Occipital lobe (tissue), 2 donors: ENCODE data around the gene PTPRN2. TPM values are rescaled to one million over a fixed set of nuclear protein-coding genes. Genes with fewer than 3 reads are reported as not detected.
A peak's percentile ranks its signal among the peaks of the same experiment; 100 is the strongest.
"Not testable (repeated sequence)": the region's sequence is repeated elsewhere in the genome, so short reads cannot be mapped to it uniquely, and the experiment has no call there.

Experiments used
- DNase-seq: peaks from one replicate; lab custom pipeline; 2025; lab: John Stamatoyannopoulos, UW
- total RNA-seq: library from RNA; depleted of rRNA; stranded (reverse); fragments of >200 nt; gene quantifications from one replicate; pipeline ENCODE4 v1.2.3, GENCODE V29; 2014

Gene PTPRN2
- 62.2 TPM for total RNA-seq

- DNase-seq: peak; percentile 55
Measured at GRCh38 chr7:158587162-158588084, at the start of gene PTPRN2. Gene PTPRN2, minus strand, starts transcription at chr7:158587823.

- DNase-seq: no peak
Measured at GRCh38 chr7:158633055-158633956, 45.7 kb upstream of the PTPRN2 start.

GRCh38 chr7:158631574-158632195, 44.1 kb upstream of the PTPRN2 start:
- DNase-seq: no peak

GRCh38 chr7:158626289-158626688, 38.7 kb upstream of the PTPRN2 start:
- DNase-seq: not testable (repeated sequence)

- no peak for DNase-seq
Measured at GRCh38 chr7:158623241-158623640, 35.6 kb upstream of the PTPRN2 start.

- DNase-seq: no peak
Measured at GRCh38 chr7:158620839-158621441, 33.3 kb upstream of the PTPRN2 start.

- no peak for DNase-seq
Measured at GRCh38 chr7:158620418-158620817, 32.8 kb upstream of the PTPRN2 start.

- DNase-seq: no peak
Measured at GRCh38 chr7:158618745-158619140, 31.1 kb upstream of the PTPRN2 start.

GRCh38 chr7:158617737-158618128, 30.1 kb upstream of the PTPRN2 start:
- no peak for DNase-seq

GRCh38 chr7:158616050-158616449, 28.4 kb upstream of the PTPRN2 start:
- DNase-seq: no peak

- DNase-seq: no peak
Measured at GRCh38 chr7:158614700-158615099, 27.1 kb upstream of the PTPRN2 start.

GRCh38 chr7:158613481-158613880, 25.9 kb upstream of the PTPRN2 start:
- no peak for DNase-seq

GRCh38 chr7:158612546-158612945, 24.9 kb upstream of the PTPRN2 start:
- DNase-seq: no peak

GRCh38 chr7:158611541-158611940, 23.9 kb upstream of the PTPRN2 start:
- no peak for DNase-seq

- DNase-seq: no peak
Measured at GRCh38 chr7:158609313-158609974, 21.8 kb upstream of the PTPRN2 start.

- DNase-seq: no peak
Measured at GRCh38 chr7:158607563-158607962, 19.9 kb upstream of the PTPRN2 start.

- DNase-seq: no peak
Measured at GRCh38 chr7:158606671-158607424, 19.2 kb upstream of the PTPRN2 start.

GRCh38 chr7:158606129-158606528, 18.5 kb upstream of the PTPRN2 start:
- DNase-seq: no peak

- no peak for DNase-seq
Measured at GRCh38 chr7:158603773-158604755, 16.4 kb upstream of the PTPRN2 start.
